ENCODE results near the gene STS. TPM values are rescaled to one million over a fixed set of nuclear protein-coding genes. Genes with fewer than 3 reads are reported as not detected.

The STS gene
- total RNA-seq, 1 experiment from 2014 or later = 3.3 TPM

GRCh38 chrX:7179446-7179845, 31.9 kb downstream of the STS start:
- intact Hi-C loops (cut with micrococcal nuclease; ENCODE audit: unreplicated experiment) = no loop called here
- Histone ChIP-seq H3K36me3 (ENCODE audit: low read depth) (no peaks in the 10 kb centered on the region; the same call in 1 of the 2 replicates), H2AFZ (no peak overlapping the region), H3K4me2 (no peak overlapping the region), H3K27me3 (ENCODE audit: insufficient read depth, low read depth) (no peaks in the 10 kb centered on the region), H3K27ac (no peak overlapping the region), H3K79me2 (ENCODE audit: low read depth) (no peaks in the 10 kb centered on the region), H3K4me1 (replicated peaks; ENCODE audit: insufficient read depth) (no peaks in the 10 kb centered on the region), H4K20me1 (ENCODE audit: insufficient read depth) (no peaks in the 10 kb centered on the region), H3F3A (ENCODE audit: insufficient read depth, low read depth) (no peaks in the 10 kb centered on the region), H3K9me3 (ENCODE audit: insufficient read depth, low read depth) (no peaks in the 10 kb centered on the region; the same call in 1 of the 2 replicates), H3K9me2 (ENCODE audit: insufficient read depth) (no peaks in the 10 kb centered on the region), H3K4me3 (no peak overlapping the region)
- no peak for DNase-seq
- ChIA-PET POLR2A (ENCODE audit: unreplicated experiment) (no interaction called here), CTCF (no interaction called here)
- TF ChIP-seq, protein P1, sequence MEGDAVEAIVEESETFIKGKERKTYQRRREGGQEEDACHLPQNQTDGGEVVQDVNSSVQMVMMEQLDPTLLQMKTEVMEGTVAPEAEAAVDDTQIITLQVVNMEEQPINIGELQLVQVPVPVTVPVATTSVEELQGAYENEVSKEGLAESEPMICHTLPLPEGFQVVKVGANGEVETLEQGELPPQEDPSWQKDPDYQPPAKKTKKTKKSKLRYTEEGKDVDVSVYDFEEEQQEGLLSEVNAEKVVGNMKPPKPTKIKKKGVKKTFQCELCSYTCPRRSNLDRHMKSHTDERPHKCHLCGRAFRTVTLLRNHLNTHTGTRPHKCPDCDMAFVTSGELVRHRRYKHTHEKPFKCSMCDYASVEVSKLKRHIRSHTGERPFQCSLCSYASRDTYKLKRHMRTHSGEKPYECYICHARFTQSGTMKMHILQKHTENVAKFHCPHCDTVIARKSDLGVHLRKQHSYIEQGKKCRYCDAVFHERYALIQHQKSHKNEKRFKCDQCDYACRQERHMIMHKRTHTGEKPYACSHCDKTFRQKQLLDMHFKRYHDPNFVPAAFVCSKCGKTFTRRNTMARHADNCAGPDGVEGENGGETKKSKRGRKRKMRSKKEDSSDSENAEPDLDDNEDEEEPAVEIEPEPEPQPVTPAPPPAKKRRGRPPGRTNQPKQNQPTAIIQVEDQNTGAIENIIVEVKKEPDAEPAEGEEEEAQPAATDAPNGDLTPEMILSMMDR (conservative IDR thresholded peaks at IDR 0.05) = no peak
- TF ChIP-seq EZH2 (IDR thresholded peaks at IDR 0.05; ENCODE audit: low read depth) = no peak
- no TSS peak for BruUV-seq (replicated peaks)

DNA sequence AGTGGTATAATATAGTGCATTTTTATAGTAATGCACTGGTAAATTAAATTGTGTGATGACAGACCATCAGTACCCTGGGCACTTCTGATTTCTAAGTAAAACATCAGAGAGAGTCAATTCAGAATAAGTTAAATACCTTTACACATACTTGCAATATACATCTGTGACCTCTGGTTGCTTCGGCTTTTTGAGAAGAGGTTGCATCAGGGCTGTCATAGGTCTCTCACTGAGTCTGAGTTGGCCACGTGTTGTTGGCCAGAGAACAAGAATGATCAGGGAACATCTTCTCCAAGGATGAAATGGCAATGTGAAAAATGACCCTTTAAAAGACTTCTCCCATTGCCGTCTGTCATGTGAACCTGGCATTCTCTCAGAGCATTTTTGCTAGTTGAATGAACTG, 37.3 kb downstream of the STS start:
- no peaks in the 10 kb centered on the region for H3K36me3 ChIP-seq (ENCODE audit: low read depth)
- POLR2A ChIA-PET (ENCODE audit: unreplicated experiment) = no interaction called here
- H3K4me2 ChIP-seq = no peak overlapping the region
- H3K9me3 ChIP-seq (ENCODE audit: insufficient read depth, low read depth) = no peaks in the 10 kb centered on the region
- no peak overlapping the region for H2AFZ ChIP-seq
- no peak overlapping the region for H3K4me3 ChIP-seq
- H3K79me2 ChIP-seq (ENCODE audit: low read depth) = no peaks in the 10 kb centered on the region
- CTCF ChIA-PET = no interaction called here
- no peak overlapping the region for H3K27ac ChIP-seq
- H3K27me3 ChIP-seq (ENCODE audit: insufficient read depth, low read depth) = no peaks in the 10 kb centered on the region
- no peaks in the 10 kb centered on the region for H3K9me2 ChIP-seq (ENCODE audit: insufficient read depth)
- BruUV-seq (replicated peaks) = no TSS peak
- intact Hi-C loops (cut with micrococcal nuclease; ENCODE audit: unreplicated experiment) = no loop called here
- DNase-seq = no peak
- H3F3A ChIP-seq (ENCODE audit: insufficient read depth, low read depth) = no peaks in the 10 kb centered on the region
- TF ChIP-seq, protein P1 (conservative IDR thresholded peaks at IDR 0.05) = no peak
- no peak for TF ChIP-seq EZH2 (IDR thresholded peaks at IDR 0.05; ENCODE audit: low read depth)
- H4K20me1 ChIP-seq (ENCODE audit: insufficient read depth) = no peaks in the 10 kb centered on the region
- H3K4me1 ChIP-seq (replicated peaks; ENCODE audit: insufficient read depth) = no peaks in the 10 kb centered on the region

DNA sequence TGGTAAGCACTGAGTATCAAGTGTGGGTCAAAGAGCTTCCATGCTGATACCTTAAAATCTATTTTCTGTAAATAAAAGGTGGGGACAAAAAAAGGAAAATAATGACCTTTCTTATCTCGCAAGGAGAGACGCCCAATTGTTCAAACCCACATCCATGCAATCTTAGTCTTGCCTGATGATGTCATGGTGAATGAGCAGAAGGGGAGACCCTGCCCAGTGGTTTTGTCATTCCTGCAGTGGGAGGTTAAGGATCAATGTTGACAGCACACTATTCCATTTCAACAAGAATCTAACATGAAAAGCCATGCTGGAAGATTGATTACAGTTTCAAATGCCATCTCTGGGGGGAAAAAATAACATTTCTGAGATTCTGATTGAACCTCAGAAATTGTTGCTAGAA, 41.2 kb downstream of the STS start:
- Histone ChIP-seq H3K9me3 (ENCODE audit: insufficient read depth, low read depth) (no peaks in the 10 kb centered on the region), H3K4me2 (no peak overlapping the region), H4K20me1 (ENCODE audit: insufficient read depth) (no peaks in the 10 kb centered on the region), H3F3A (ENCODE audit: insufficient read depth, low read depth) (no peaks in the 10 kb centered on the region), H2AFZ (no peak overlapping the region), H3K4me3 (no peak overlapping the region), H3K4me1 (replicated peaks; ENCODE audit: insufficient read depth) (no peaks in the 10 kb centered on the region), H3K79me2 (ENCODE audit: low read depth) (no peaks in the 10 kb centered on the region), H3K36me3 (ENCODE audit: low read depth) (no peaks in the 10 kb centered on the region), H3K9me2 (ENCODE audit: insufficient read depth) (no peaks in the 10 kb centered on the region), H3K27ac (no peak overlapping the region), H3K27me3 (ENCODE audit: insufficient read depth, low read depth) (no peaks in the 10 kb centered on the region)
- no TSS peak for BruUV-seq (replicated peaks)
- no peak for TF ChIP-seq EZH2 (IDR thresholded peaks at IDR 0.05; ENCODE audit: low read depth)
- TF ChIP-seq, protein P1 (conservative IDR thresholded peaks at IDR 0.05) = no peak
- no peak for DNase-seq
- intact Hi-C loops (cut with micrococcal nuclease; ENCODE audit: unreplicated experiment) = no loop called here
- ChIA-PET POLR2A (ENCODE audit: unreplicated experiment) (no interaction called here), CTCF (no interaction called here)

Data from PC-9 (cell line).